Loucy (cell line): Measurements from ENCODE around the gene SCFD2.

Source experiments
- EZH2phosphoT487 ChIP-seq: fragments of 200-600 bp; IDR thresholded peaks from 2 replicates; pipeline ENCODE4 v1.6.1; 2018; ENCODE audit warnings: antibody characterized with exemption, mild to moderate bottlenecking, moderate library complexity, borderline replicate concordance
- TF ChIP-seq, protein P1 (sequence below): fragments of 200-600 bp; sonication (generic); conservative IDR thresholded peaks from 2 replicates; pipeline ENCODE4 v1.5.1; 2014; ENCODE audit warnings: mild to moderate bottlenecking, antibody characterized with exemption, low read length

DNA sequence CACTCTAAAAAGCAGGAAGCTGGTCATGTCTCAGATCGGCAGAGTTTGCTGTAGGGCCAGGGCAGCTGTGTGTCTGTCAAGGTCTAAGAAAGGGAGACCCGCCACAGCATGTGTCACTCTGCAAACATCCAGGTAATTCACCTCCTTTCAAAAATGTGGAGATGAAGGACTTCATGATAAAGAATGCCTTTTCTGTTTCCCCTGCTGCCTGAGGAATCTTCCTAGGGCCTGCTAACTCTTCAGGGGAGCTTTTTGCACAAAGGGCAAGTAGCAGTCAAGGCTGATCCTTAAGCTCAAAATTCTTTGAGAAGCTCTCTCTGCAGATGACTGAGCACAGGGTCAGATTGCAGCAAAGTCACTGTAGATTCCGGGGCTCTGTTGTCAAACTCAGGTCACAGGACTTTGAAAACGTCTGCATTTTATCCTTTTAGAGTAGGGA is 482.7 kb downstream of the SCFD2 start:
- TF ChIP-seq, protein P1, sequence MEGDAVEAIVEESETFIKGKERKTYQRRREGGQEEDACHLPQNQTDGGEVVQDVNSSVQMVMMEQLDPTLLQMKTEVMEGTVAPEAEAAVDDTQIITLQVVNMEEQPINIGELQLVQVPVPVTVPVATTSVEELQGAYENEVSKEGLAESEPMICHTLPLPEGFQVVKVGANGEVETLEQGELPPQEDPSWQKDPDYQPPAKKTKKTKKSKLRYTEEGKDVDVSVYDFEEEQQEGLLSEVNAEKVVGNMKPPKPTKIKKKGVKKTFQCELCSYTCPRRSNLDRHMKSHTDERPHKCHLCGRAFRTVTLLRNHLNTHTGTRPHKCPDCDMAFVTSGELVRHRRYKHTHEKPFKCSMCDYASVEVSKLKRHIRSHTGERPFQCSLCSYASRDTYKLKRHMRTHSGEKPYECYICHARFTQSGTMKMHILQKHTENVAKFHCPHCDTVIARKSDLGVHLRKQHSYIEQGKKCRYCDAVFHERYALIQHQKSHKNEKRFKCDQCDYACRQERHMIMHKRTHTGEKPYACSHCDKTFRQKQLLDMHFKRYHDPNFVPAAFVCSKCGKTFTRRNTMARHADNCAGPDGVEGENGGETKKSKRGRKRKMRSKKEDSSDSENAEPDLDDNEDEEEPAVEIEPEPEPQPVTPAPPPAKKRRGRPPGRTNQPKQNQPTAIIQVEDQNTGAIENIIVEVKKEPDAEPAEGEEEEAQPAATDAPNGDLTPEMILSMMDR, result no peak
- no peak for TF ChIP-seq EZH2phosphoT487
